GM12878 (cell line): ENCODE results near the gene SPRR2E. TPM values are rescaled to one million over a fixed set of nuclear protein-coding genes. Genes with fewer than 3 reads are reported as not detected.
"Not testable (repeated sequence)": the region's sequence is repeated elsewhere in the genome, so short reads cannot be mapped to it uniquely, and the experiment has no call there.

Source experiments
- ATAC-seq: fragments of 200-7000 bp; cut with Tn5 transposase; 3 replicates; pipeline ENCODE4 v1.9.1; 2020; ENCODE audit warnings: mild to moderate bottlenecking, moderate library complexity
- BruUV-seq: library from RNA; stranded (reverse); fragments of 400-500 nt; replicated peaks from 2 replicates; lab custom pipeline; 2021; lab: Mats Ljungman, UMichigan
- CTCF ChIA-PET: fragments of 300-600 bp; sonication (Branson Sonifier 250); formaldehyde crosslinking; extraction: SDS; loops from one replicate; lab custom pipeline; 2021; ENCODE audit warnings: inconsistent platforms; lab: Yijun Ruan, JAX
- POLR2A ChIA-PET: fragments of 350-600 bp; formaldehyde crosslinking; extraction: SDS; loops from one replicate; lab custom pipeline; 2021; ENCODE audit warnings: inconsistent platforms; lab: Charles Lee
- RAD21 ChIA-PET: fragments of 300-600 bp; sonication (Branson Sonifier 250); formaldehyde crosslinking; loops from one replicate; lab custom pipeline; 2023; ENCODE audit warnings: antibody characterized with exemption; ENCODE audit not compliant: unreplicated experiment; lab: Charles Lee
- SMC1A ChIA-PET: fragments of 300-600 bp; sonication (Branson Sonifier 250); formaldehyde crosslinking; loops from one replicate; lab custom pipeline; 2023; ENCODE audit not compliant: unreplicated experiment, uncharacterized antibody; lab: Charles Lee
- DNase-seq: peaks from one replicate; pipeline ENCODE4 v3.0.0-alpha.2; 2011; ENCODE audit warnings: low read depth, low spot score
- FAIRE-seq: peaks from 3 replicates; lab custom pipeline; 2011; peaks lifted over from hg19 to GRCh38; lab: Jason Lieb, UNC
- H2AFZ ChIP-seq: 2 replicates; pipeline ENCODE4 v1.6.0; 2011; ENCODE audit warnings: low read depth, low read length, control low read depth; ENCODE audit not compliant: control insufficient read depth
- H3K27ac ChIP-seq: 2 replicates; pipeline ENCODE4 v1.5.1; 2011; ENCODE audit warnings: control low read depth; ENCODE audit not compliant: control insufficient read depth, insufficient read depth
- H3K27me3 ChIP-seq, 2 experiments: replicated peaks in 1 of 2; 2 replicates each; pipeline versions ENCODE4 v1.6.0 to v1.6.1; 2011; ENCODE audit warnings: low read length in 1 of 2; ENCODE audit not compliant: control insufficient read depth in 2 of 2, insufficient read depth in 2 of 2
- H3K36me3 ChIP-seq, 2 experiments: 2 replicates each; pipeline ENCODE4 v1.5.1; 2011; ENCODE audit warnings: low read length in 1 of 2; ENCODE audit not compliant: control insufficient read depth in 2 of 2, insufficient read depth in 2 of 2
- H3K4me1 ChIP-seq: 2 replicates; pipeline ENCODE4 v1.6.1; 2011; ENCODE audit warnings: mild to moderate bottlenecking, low read length, moderate library complexity, mixed read lengths; ENCODE audit not compliant: control insufficient read depth, insufficient read depth
- H3K4me2 ChIP-seq: 2 replicates; pipeline ENCODE4 v1.6.0; 2011; ENCODE audit warnings: control low read depth; ENCODE audit not compliant: control insufficient read depth, insufficient read depth
- H3K4me3 ChIP-seq: fragments of 200-600 bp; sonication (generic); 2 replicates; pipeline ENCODE4 v1.5.1; 2016
- H3K79me2 ChIP-seq: 2 replicates; pipeline ENCODE4 v1.6.0; 2011; ENCODE audit warnings: low read length; ENCODE audit not compliant: control insufficient read depth, insufficient read depth
- H3K9ac ChIP-seq: 2 replicates; pipeline ENCODE4 v1.8.0; 2011; ENCODE audit warnings: low read length, control low read depth, mixed read lengths; ENCODE audit not compliant: control insufficient read depth, insufficient read depth
- H3K9me3 ChIP-seq: replicated peaks from 3 replicates; pipeline ENCODE4 v1.5.1; 2011; ENCODE audit warnings: mild to moderate bottlenecking, low read length; ENCODE audit not compliant: control insufficient read depth, insufficient read depth
- H4K20me1 ChIP-seq: 2 replicates; pipeline ENCODE4 v1.6.0; 2011; ENCODE audit not compliant: control insufficient read depth, insufficient read depth
- CHD4 ChIP-seq: fragments of 200-600 bp; sonication (generic); IDR thresholded peaks from 2 replicates; pipeline ENCODE4 v1.6.1; 2016; ENCODE audit warnings: mild to moderate bottlenecking
- DPF2 ChIP-seq: fragments of 450-650 bp; IDR thresholded peaks from 2 replicates; pipeline ENCODE4 v1.6.1; 2017; ENCODE audit warnings: mild to moderate bottlenecking
- EED ChIP-seq: sonication (generic); IDR thresholded peaks from 2 replicates; pipeline ENCODE4 v1.6.1; 2016; ENCODE audit warnings: antibody characterized with exemption, low read depth
- ESRRA ChIP-seq: IDR thresholded peaks from 2 replicates; pipeline ENCODE4 v1.6.1; 2012; ENCODE audit warnings: mild to moderate bottlenecking, low read length, improper control_type of control experiment
- EZH2 ChIP-seq: IDR thresholded peaks from 2 replicates; pipeline ENCODE4 v1.6.1; 2012; ENCODE audit warnings: low read depth, mild to moderate bottlenecking, control low read depth, inconsistent platforms, low read length, borderline replicate concordance; ENCODE audit not compliant: control insufficient read depth
- MTA2 ChIP-seq: fragments of 450-650 bp; IDR thresholded peaks from 2 replicates; pipeline ENCODE4 v1.6.1; 2016; ENCODE audit warnings: low read depth, mild to moderate bottlenecking, moderate library complexity
- NFYB ChIP-seq: IDR thresholded peaks from 2 replicates; pipeline ENCODE4 v1.6.1; 2011; ENCODE audit warnings: low read depth, mild to moderate bottlenecking, low read length, improper control_type of control experiment, moderate library complexity; ENCODE audit not compliant: insufficient read depth
- RCOR1 ChIP-seq: conservative IDR thresholded peaks from 2 replicates; pipeline ENCODE4 v1.6.1; 2012; ENCODE audit warnings: low read depth, low read length, improper control_type of control experiment
- TCF12 ChIP-seq: IDR thresholded peaks from 2 replicates; pipeline ENCODE4 v1.6.1; 2011; ENCODE audit warnings: low read depth, mild to moderate bottlenecking, low read length
- YY1 ChIP-seq: IDR thresholded peaks from 2 replicates; pipeline ENCODE4 v1.6.1; 2011; ENCODE audit warnings: low read depth, mild to moderate bottlenecking, low read length
- ZNF384 ChIP-seq: IDR thresholded peaks from 2 replicates; pipeline ENCODE4 v1.6.1; 2012; ENCODE audit warnings: low read depth, mild to moderate bottlenecking, low read length, improper control_type of control experiment, borderline replicate concordance
- WGBS: methylation state at CpG from one replicate; pipeline ENCODE4 v1.1.6; 2016; ENCODE audit warnings: low lambda C conversion rate; ENCODE audit not compliant: insufficient replicate concordance, insufficient coverage; ENCODE audit errors: missing lambda C conversion rate; 5-methylcytosine and 5-hydroxymethylcytosine counted together
- in situ Hi-C: fragments of 300-500 bp; cut with MboI; formaldehyde crosslinking; loops from 9 replicates; pipeline ENCODE4 v1.14.3; 2018; ENCODE audit warnings: mixed read lengths
- intact Hi-C: fragments of 100-400 bp; cut with micrococcal nuclease; formaldehyde crosslinking; loops from one replicate; pipeline ENCODE4 v1.14.2; 2022; ENCODE audit not compliant: unreplicated experiment
- polyA plus RNA-seq, 11 experiments: library from polyadenylated mRNA; depleted of rRNA in 4 of 11; unstranded in 6 of 11; stranded (reverse) in 5 of 11; fragments of >200 nt; fragmentation: Nextera tagmentation in 4 of 11; fragmentation: Illumina TruSeq in 1 of 11; extraction: Ambion mirVana in 4 of 11; extraction: Trizol in 1 of 11; gene quantifications; 1 replicate in 1 of 11; 2 replicates in 10 of 11; pipeline versions ENCODE4 v1.2.1 to v1.2.3, GENCODE V29; 2011 to 2016; ENCODE audit warnings: inconsistent platforms in 2 of 11, missing spikeins in 2 of 11, low read depth in 1 of 11
- total RNA-seq, 4 experiments: library from RNA; depleted of rRNA in 3 of 4; stranded (reverse); fragments of >200 nt in 3 of 4; fragmentation: Illumina TruSeq in 1 of 4; extraction: Trizol in 1 of 4; gene quantifications; 2 replicates each; pipeline versions ENCODE4 v1.2.1 to v1.2.3, GENCODE V29; 2013 to 2021
- TF ChIP-seq, protein P1 (sequence below): fragments of 450-650 bp; IDR thresholded peaks from 2 replicates; pipeline ENCODE4 v1.6.1; 2016; ENCODE audit warnings: mild to moderate bottlenecking, moderate library complexity, borderline replicate concordance

SPRR2E gene
- total and polyA plus RNA-seq, 10 of the 15 experiments (the other 5 are each of a cell fraction or from before 2014, with no cell fraction given) = not detected

DNA sequence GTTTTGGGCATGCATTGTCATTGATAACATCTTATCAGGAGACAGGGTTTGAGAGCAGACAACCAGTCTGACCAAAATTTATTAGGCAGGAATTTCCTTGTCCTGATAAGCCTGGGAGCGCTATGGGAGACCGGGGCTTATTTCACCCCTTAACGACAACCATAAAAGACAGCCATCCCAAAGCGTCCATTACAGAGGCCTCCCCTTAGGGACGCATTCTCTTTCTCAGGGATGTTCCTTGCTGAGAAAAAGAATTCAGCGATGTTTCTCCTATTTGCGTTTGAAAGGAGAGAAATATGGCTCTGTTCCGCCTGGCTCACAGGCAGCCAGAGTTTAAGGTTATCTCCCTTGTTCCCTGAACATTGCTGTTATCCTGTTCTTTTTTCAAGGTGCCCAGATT lies 29.5 kb upstream of the SPRR2E start:
- CTCF ChIA-PET = interaction anchor here (0.9 to 1.4 kb wide), 2 partner anchors 69 to 217 kb away, joined by 3 to 7 read pairs; no protein-coding TSS in a partner anchor

GRCh38 chr1:153122831-153123421 lies 28.6 kb upstream of the SPRR2E start:
- Histone ChIP-seq H3K27me3 (no peaks in the 10 kb centered on the region), H3K9me3 (no peaks in the 10 kb centered on the region; the same call in 2 of the 3 replicates), H3K4me2 (no peak overlapping the region), H3K36me3 (no peaks in the 10 kb centered on the region), H3K27ac (0 out of 2 replicates have a peak overlapping the region, but pooled peaks have one; percentile 14), H3K4me3 (no peak overlapping the region), H3K9ac (no peak overlapping the region), H2AFZ (peak overlapping the region; percentile 24; the same call in 1 of the 2 replicates), H3K79me2 (no peaks in the 10 kb centered on the region), H3K4me1 (no peaks in the 10 kb centered on the region), H4K20me1 (no peaks in the 10 kb centered on the region)
- in situ Hi-C loops (no loop called here), intact Hi-C loops (no loop called here)
- ChIA-PET RAD21 (interaction anchor here (0.5 to 2.1 kb wide), 5 partner anchors 70 to 223 kb away, joined by 3 to 8 read pairs (median 4); no protein-coding TSS in a partner anchor), POLR2A (interaction anchor here (1.1 kb wide), 1 partner anchor 221 kb away, joined by 3 read pairs; no protein-coding TSS in a partner anchor), SMC1A (interaction anchor here (0.7 to 1.9 kb wide), 8 partner anchors 17 to 223 kb away, joined by 3 to 8 read pairs (median 4); no protein-coding TSS in a partner anchor), CTCF (interaction anchor here (0.9 to 1.5 kb wide), 5 partner anchors 17 to 216 kb away, joined by 3 to 7 read pairs (median 3); no protein-coding TSS in a partner anchor)
- no TSS peak for BruUV-seq
- WGBS = 11% methylated on average over 3 of the region's 3 CpGs
- DNase-seq (peak; percentile 40), ATAC-seq (peak; percentile 82), FAIRE-seq (no peak)
- TF ChIP-seq CHD4 (no peak), RCOR1 (no peak), DPF2 (peak; percentile 53), NFYB (no peak), MTA2 (peak; percentile 17; the same call in 1 of the 2 replicates), TCF12 (peak; percentile 65; the same call in 1 of the 2 replicates), YY1 (peak; percentile 64; the same call in 1 of the 2 replicates), ESRRA (no peak), ZNF384 (no peak), EED (peak; percentile 26; the same call in 1 of the 2 replicates), EZH2 (no peak)
- TF ChIP-seq, protein P1, sequence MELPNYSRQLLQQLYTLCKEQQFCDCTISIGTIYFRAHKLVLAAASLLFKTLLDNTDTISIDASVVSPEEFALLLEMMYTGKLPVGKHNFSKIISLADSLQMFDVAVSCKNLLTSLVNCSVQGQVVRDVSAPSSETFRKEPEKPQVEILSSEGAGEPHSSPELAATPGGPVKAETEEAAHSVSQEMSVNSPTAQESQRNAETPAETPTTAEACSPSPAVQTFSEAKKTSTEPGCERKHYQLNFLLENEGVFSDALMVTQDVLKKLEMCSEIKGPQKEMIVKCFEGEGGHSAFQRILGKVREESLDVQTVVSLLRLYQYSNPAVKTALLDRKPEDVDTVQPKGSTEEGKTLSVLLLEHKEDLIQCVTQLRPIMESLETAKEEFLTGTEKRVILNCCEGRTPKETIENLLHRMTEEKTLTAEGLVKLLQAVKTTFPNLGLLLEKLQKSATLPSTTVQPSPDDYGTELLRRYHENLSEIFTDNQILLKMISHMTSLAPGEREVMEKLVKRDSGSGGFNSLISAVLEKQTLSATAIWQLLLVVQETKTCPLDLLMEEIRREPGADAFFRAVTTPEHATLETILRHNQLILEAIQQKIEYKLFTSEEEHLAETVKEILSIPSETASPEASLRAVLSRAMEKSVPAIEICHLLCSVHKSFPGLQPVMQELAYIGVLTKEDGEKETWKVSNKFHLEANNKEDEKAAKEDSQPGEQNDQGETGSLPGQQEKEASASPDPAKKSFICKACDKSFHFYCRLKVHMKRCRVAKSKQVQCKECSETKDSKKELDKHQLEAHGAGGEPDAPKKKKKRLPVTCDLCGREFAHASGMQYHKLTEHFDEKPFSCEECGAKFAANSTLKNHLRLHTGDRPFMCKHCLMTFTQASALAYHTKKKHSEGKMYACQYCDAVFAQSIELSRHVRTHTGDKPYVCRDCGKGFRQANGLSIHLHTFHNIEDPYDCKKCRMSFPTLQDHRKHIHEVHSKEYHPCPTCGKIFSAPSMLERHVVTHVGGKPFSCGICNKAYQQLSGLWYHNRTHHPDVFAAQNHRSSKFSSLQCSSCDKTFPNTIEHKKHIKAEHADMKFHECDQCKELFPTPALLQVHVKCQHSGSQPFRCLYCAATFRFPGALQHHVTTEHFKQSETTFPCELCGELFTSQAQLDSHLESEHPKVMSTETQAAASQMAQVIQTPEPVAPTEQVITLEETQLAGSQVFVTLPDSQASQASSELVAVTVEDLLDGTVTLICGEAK = no peak

More for the DNA sequence above, 29.5 kb upstream of the SPRR2E start:
- H3K79me2 ChIP-seq, H3K9me3 ChIP-seq, H2AFZ ChIP-seq, H3K4me1 ChIP-seq, H4K20me1 ChIP-seq, FAIRE-seq, H3K36me3 ChIP-seq, DNase-seq, ATAC-seq, in situ Hi-C loops, H3K4me2 ChIP-seq, H3K9ac ChIP-seq, BruUV-seq, H3K27ac ChIP-seq, H3K27me3 ChIP-seq, intact Hi-C loops, H3K4me3 ChIP-seq, POLR2A ChIA-PET: not testable (repeated sequence)
- SMC1A ChIA-PET = interaction anchor here (0.6 to 1.9 kb wide), 5 partner anchors 16 to 219 kb away, joined by 3 to 8 read pairs (median 3); partner anchors contain the start of gene SPRR2G
- 72% methylated on average over 8 of the region's 8 CpGs for WGBS
- RAD21 ChIA-PET = interaction anchor here (2.1 kb wide), 1 partner anchor 222 kb away, joined by 4 read pairs; no protein-coding TSS in a partner anchor
